HEK293 (cell line): ENCODE measurements around the gene LDLRAD4.

Experiments used
- CTCF ChIA-PET: fragments of 350-600 bp; formaldehyde crosslinking; extraction: SDS; loops from one replicate; lab custom pipeline; 2021; ENCODE audit warnings: antibody characterized with exemption; lab: Yijun Ruan, JAX
- POLR2A ChIA-PET: fragments of 300-600 bp; formaldehyde crosslinking; extraction: SDS; loops from one replicate; lab custom pipeline; 2020; ENCODE audit warnings: antibody characterized with exemption, inconsistent platforms; lab: Yijun Ruan, JAX
- H3K27ac ChIP-seq: fragments of 200-500 bp; sonication (Bioruptor generic); 2 replicates; pipeline ENCODE4 v1.5.1; 2014; ENCODE audit warnings: low read depth, low read length, control low read depth, inconsistent platforms; ENCODE audit errors: extremely low read depth
- H3K36me3 ChIP-seq, 2 experiments: fragments of 200-500 bp in 1 of 2; sonication (Bioruptor generic) in 1 of 2; 1 replicate in 1 of 2; 2 replicates in 1 of 2; pipeline ENCODE4 v1.5.1; 2014 to 2017; ENCODE audit warnings: inconsistent platforms in 2 of 2, low read length in 2 of 2; ENCODE audit not compliant: control insufficient read depth in 2 of 2, insufficient read depth in 1 of 2
- H3K4me1 ChIP-seq: fragments of 200-500 bp; sonication (Bioruptor generic); 2 replicates; pipeline ENCODE4 v1.5.1; 2014; ENCODE audit warnings: mild to moderate bottlenecking, low read length, inconsistent platforms; ENCODE audit not compliant: control insufficient read depth, insufficient read depth
- H3K4me3 ChIP-seq: 2 replicates; pipeline ENCODE4 v1.5.1; 2011; ENCODE audit warnings: low read depth, mild to moderate bottlenecking, control low read depth, low read length, moderate library complexity
- H3K9me3 ChIP-seq: fragments of 200-500 bp; sonication (Bioruptor generic); 2 replicates; pipeline ENCODE4 v1.5.1; 2014; ENCODE audit warnings: low read depth, low read length, inconsistent platforms; ENCODE audit not compliant: control insufficient read depth, insufficient read depth
- BCL11B ChIP-seq: fragments of 450-650 bp; formaldehyde crosslinking; IDR thresholded peaks from 2 replicates; pipeline ENCODE4 v1.5.1; 2016; ENCODE audit warnings: low read depth, missing biosample characterization, missing genetic modification characterization
- GLI2 ChIP-seq: fragments of 450-650 bp; formaldehyde crosslinking; IDR thresholded peaks from 2 replicates; pipeline ENCODE4; 2017; ENCODE audit warnings: missing biosample characterization, missing genetic modification characterization, low read depth, borderline replicate concordance
- IKZF3 ChIP-seq: fragments of 450-650 bp; IDR thresholded peaks from 2 replicates; pipeline ENCODE4 v1.5.0; 2018; ENCODE audit warnings: missing biosample characterization, mild to moderate bottlenecking, missing genetic modification characterization, moderate library complexity
- ZBTB1 ChIP-seq: fragments of 450-650 bp; formaldehyde crosslinking; IDR thresholded peaks from 2 replicates; pipeline ENCODE4 v1.5.1; 2016; ENCODE audit warnings: missing biosample characterization, missing genetic modification characterization
- ZFP3 ChIP-seq: fragments of 450-650 bp; formaldehyde crosslinking; IDR thresholded peaks from 2 replicates; pipeline ENCODE4 v1.5.1; 2016; ENCODE audit warnings: low read depth, missing biosample characterization, missing genetic modification characterization
- ZFP37 ChIP-seq: fragments of 450-650 bp; formaldehyde crosslinking; IDR thresholded peaks from 2 replicates; pipeline ENCODE4 v1.5.1; 2016; ENCODE audit warnings: missing biosample characterization, missing genetic modification characterization
- ZFP41 ChIP-seq: fragments of 450-650 bp; formaldehyde crosslinking; IDR thresholded peaks from 2 replicates; pipeline ENCODE4 v1.5.1; 2016; ENCODE audit warnings: missing biosample characterization, missing genetic modification characterization, borderline replicate concordance
- ZFP69B ChIP-seq: fragments of 450-650 bp; formaldehyde crosslinking; IDR thresholded peaks from 2 replicates; pipeline ENCODE4 v1.5.1; 2016; ENCODE audit warnings: missing biosample characterization, missing genetic modification characterization
- ZNF133 ChIP-seq: fragments of 450-650 bp; formaldehyde crosslinking; IDR thresholded peaks from 2 replicates; pipeline ENCODE4 v1.5.1; 2016; ENCODE audit warnings: missing biosample characterization, missing genetic modification characterization
- ZNF146 ChIP-seq: fragments of 450-650 bp; formaldehyde crosslinking; IDR thresholded peaks from 2 replicates; pipeline ENCODE4 v1.5.1; 2016; ENCODE audit warnings: missing biosample characterization, missing genetic modification characterization
- ZNF2 ChIP-seq: fragments of 450-650 bp; formaldehyde crosslinking; IDR thresholded peaks from 2 replicates; pipeline ENCODE4 v1.5.1; 2016; ENCODE audit warnings: missing biosample characterization, missing genetic modification characterization
- ZNF211 ChIP-seq: fragments of 450-650 bp; formaldehyde crosslinking; IDR thresholded peaks from 2 replicates; pipeline ENCODE4 v1.5.1; 2016; ENCODE audit warnings: low read depth, missing biosample characterization, missing genetic modification characterization
- ZNF239 ChIP-seq: fragments of 450-650 bp; formaldehyde crosslinking; IDR thresholded peaks from 2 replicates; pipeline ENCODE4 v1.5.1; 2016; ENCODE audit warnings: missing biosample characterization, missing genetic modification characterization
- ZNF26 ChIP-seq: fragments of 450-650 bp; formaldehyde crosslinking; IDR thresholded peaks from 2 replicates; pipeline ENCODE4 v1.5.1; 2016; ENCODE audit warnings: missing biosample characterization, missing genetic modification characterization
- ZNF311 ChIP-seq: fragments of 450-650 bp; formaldehyde crosslinking; IDR thresholded peaks from 2 replicates; pipeline ENCODE4 v1.5.1; 2017; ENCODE audit warnings: missing biosample characterization, missing genetic modification characterization, borderline replicate concordance
- ZNF416 ChIP-seq: fragments of 450-650 bp; formaldehyde crosslinking; IDR thresholded peaks from 2 replicates; pipeline ENCODE4 v1.5.1; 2016; ENCODE audit warnings: missing biosample characterization, missing genetic modification characterization
- ZNF423 ChIP-seq: fragments of 450-650 bp; formaldehyde crosslinking; IDR thresholded peaks from 2 replicates; pipeline ENCODE4 v1.5.1; 2016; ENCODE audit warnings: missing biosample characterization, missing genetic modification characterization
- ZNF48 ChIP-seq: fragments of 450-650 bp; formaldehyde crosslinking; IDR thresholded peaks from 2 replicates; pipeline ENCODE4 v1.5.1; 2016; ENCODE audit warnings: missing biosample characterization, missing genetic modification characterization
- ZNF529 ChIP-seq: fragments of 450-650 bp; formaldehyde crosslinking; IDR thresholded peaks from 2 replicates; pipeline ENCODE4 v1.5.1; 2017; ENCODE audit warnings: missing genetic modification characterization, missing biosample characterization; ENCODE audit not compliant: insufficient replicate concordance
- ZNF549 ChIP-seq: fragments of 450-650 bp; IDR thresholded peaks from 2 replicates; pipeline ENCODE4 v1.5.1; 2018; ENCODE audit warnings: missing biosample characterization, missing genetic modification characterization, mild to moderate bottlenecking, inconsistent platforms, moderate library complexity
- ZNF555 ChIP-seq: fragments of 450-650 bp; formaldehyde crosslinking; conservative IDR thresholded peaks from 2 replicates; pipeline ENCODE4 v1.5.1; 2017; ENCODE audit warnings: missing biosample characterization, mild to moderate bottlenecking, missing genetic modification characterization, inconsistent platforms
- ZNF701 ChIP-seq: fragments of 450-650 bp; formaldehyde crosslinking; IDR thresholded peaks from 2 replicates; pipeline ENCODE4 v1.5.1; 2016; ENCODE audit warnings: missing biosample characterization, missing genetic modification characterization
- ZNF76 ChIP-seq: fragments of 450-650 bp; formaldehyde crosslinking; IDR thresholded peaks from 2 replicates; pipeline ENCODE4; 2016; ENCODE audit warnings: low read depth, missing biosample characterization, missing genetic modification characterization, borderline replicate concordance
- ZNF768 ChIP-seq: fragments of 450-650 bp; formaldehyde crosslinking; IDR thresholded peaks from 2 replicates; pipeline ENCODE4 v1.5.1; 2018; ENCODE audit warnings: missing biosample characterization, mild to moderate bottlenecking, missing genetic modification characterization
- ZNF830 ChIP-seq: fragments of 450-650 bp; IDR thresholded peaks from 2 replicates; pipeline ENCODE4 v1.5.0; 2018; ENCODE audit warnings: missing biosample characterization, missing genetic modification characterization, low read depth, mild to moderate bottlenecking, moderate library complexity
- ZSCAN16 ChIP-seq: fragments of 450-650 bp; formaldehyde crosslinking; IDR thresholded peaks from 2 replicates; pipeline ENCODE4 v1.5.1; 2016; ENCODE audit warnings: missing biosample characterization, missing genetic modification characterization
- TF ChIP-seq, protein P1 (sequence below): fragments of 450-650 bp; formaldehyde crosslinking; IDR thresholded peaks from 2 replicates; pipeline ENCODE4 v1.5.1; 2016; ENCODE audit warnings: missing biosample characterization, missing genetic modification characterization
- TF ChIP-seq, protein P2 (sequence below): fragments of 450-650 bp; formaldehyde crosslinking; IDR thresholded peaks from 2 replicates; pipeline ENCODE4 v1.5.1; 2016; ENCODE audit warnings: missing biosample characterization, missing genetic modification characterization
- TF ChIP-seq, protein P3 (sequence below): sonication (generic); formaldehyde crosslinking; IDR thresholded peaks from 2 replicates; pipeline ENCODE4 v1.8.1; 2022; ENCODE audit warnings: mild to moderate bottlenecking, moderate library complexity, missing genetic modification reagents

Gene LDLRAD4

DNA sequence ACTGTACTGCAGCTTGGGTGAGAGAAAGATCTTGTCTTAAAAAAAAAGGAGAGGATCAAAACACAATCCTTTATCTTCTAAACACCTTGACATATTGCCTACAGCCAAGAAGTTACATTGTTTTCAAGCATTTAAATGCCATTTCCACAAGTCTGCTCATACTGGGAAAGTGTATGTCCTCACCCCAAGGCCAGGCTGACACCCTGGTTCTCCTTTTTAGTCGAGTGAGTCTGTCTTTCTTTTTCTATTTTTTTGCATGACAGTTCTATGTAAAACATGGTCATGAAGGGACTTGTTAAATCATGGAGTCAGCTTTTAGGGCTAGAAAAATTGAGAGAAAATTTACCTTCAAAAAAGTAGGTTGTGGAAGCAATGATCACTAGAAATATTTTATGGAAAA is 274.5 kb downstream of the LDLRAD4 start:
- no peak for TF ChIP-seq ZNF211 (tag by site-specific recombination)
- TF ChIP-seq, protein P1, sequence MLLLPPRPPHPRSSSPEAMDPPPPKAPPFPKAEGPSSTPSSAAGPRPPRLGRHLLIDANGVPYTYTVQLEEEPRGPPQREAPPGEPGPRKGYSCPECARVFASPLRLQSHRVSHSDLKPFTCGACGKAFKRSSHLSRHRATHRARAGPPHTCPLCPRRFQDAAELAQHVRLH (tag by site-specific recombination), result no peak
- no peak for TF ChIP-seq ZNF701 (tag by site-specific recombination)
- TF ChIP-seq ZFP37 (tag by site-specific recombination), result no peak
- no peak for TF ChIP-seq ZNF239
- no peaks in the 10 kb centered on the region for H3K9me3 ChIP-seq
- ChIA-PET CTCF (interaction anchor here (0.6 kb wide), 1 partner anchor 109 kb away, joined by 3 read pairs; no protein-coding TSS in a partner anchor), POLR2A (no interaction called here)
- H3K4me3 ChIP-seq, result no peak overlapping the region
- H3K36me3 ChIP-seq, result no peaks in the 10 kb centered on the region
- H3K27ac ChIP-seq, result no peak overlapping the region
- no peaks in the 10 kb centered on the region for H3K4me1 ChIP-seq

GRCh38 chr18:13493725-13494124 is 275.2 kb downstream of the LDLRAD4 start:
- H3K4me1 ChIP-seq, result no peaks in the 10 kb centered on the region
- H3K9me3 ChIP-seq, result no peaks in the 10 kb centered on the region
- no peak overlapping the region for H3K27ac ChIP-seq
- H3K36me3 ChIP-seq, result no peaks in the 10 kb centered on the region
- POLR2A ChIA-PET, result no interaction called here
- no peak overlapping the region for H3K4me3 ChIP-seq
- TF ChIP-seq ZNF555 (tag by site-specific recombination) (no peak), ZBTB1 (no peak), ZNF529 (no peak), ZNF830 (tag by site-specific recombination) (no peak), ZNF311 (tag by site-specific recombination) (no peak), ZSCAN16 (no peak), ZNF48 (tag by site-specific recombination) (no peak), BCL11B (tag by site-specific recombination) (no peak), IKZF3 (tag by site-specific recombination) (no peak), ZNF549 (tag by site-specific recombination) (no peak), GLI2 (tag by site-specific recombination) (no peak)
- TF ChIP-seq, protein P2, sequence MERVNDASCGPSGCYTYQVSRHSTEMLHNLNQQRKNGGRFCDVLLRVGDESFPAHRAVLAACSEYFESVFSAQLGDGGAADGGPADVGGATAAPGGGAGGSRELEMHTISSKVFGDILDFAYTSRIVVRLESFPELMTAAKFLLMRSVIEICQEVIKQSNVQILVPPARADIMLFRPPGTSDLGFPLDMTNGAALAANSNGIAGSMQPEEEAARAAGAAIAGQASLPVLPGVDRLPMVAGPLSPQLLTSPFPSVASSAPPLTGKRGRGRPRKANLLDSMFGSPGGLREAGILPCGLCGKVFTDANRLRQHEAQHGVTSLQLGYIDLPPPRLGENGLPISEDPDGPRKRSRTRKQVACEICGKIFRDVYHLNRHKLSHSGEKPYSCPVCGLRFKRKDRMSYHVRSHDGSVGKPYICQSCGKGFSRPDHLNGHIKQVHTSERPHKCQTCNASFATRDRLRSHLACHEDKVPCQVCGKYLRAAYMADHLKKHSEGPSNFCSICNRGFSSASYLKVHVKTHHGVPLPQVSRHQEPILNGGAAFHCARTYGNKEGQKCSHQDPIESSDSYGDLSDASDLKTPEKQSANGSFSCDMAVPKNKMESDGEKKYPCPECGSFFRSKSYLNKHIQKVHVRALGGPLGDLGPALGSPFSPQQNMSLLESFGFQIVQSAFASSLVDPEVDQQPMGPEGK, result no peak
- CTCF ChIA-PET, result interaction anchor here (0.6 to 0.7 kb wide), 2 partner anchors 21 to 110 kb away, joined by 3 to 5 read pairs; no protein-coding TSS in a partner anchor

DNA sequence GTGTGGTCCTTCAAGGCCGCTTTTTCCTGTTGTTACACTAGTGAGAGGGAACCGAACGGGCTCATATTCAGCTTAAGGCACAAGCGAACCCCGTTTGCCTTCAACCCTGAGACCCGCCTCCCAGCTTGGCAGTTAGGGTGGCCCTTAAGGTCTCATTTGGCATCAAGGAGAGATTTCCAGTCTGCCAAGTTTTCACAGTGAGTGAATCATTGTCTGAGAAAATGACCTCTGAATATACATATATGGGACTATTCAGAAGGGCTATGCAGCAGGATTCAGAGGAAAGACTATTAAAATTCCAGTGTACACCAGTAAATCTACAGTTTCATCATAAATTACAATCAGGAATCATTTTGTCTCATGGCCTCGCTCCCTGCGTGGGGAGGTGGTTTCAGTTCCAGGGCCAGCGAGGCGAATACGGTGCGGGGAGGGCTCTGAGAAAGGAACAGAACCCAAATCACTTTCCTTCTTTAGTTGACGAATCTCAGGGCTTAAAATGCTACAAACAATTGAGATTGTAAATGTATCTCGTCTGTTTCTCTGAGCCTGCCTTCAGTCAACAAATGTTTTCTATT is 276.4 kb downstream of the LDLRAD4 start:
- no peak overlapping the region for H3K4me3 ChIP-seq
- H3K36me3 ChIP-seq, result no peaks in the 10 kb centered on the region
- ChIA-PET CTCF (no interaction called here), POLR2A (no interaction called here)
- no peaks in the 10 kb centered on the region; the same call in 1 of the 2 replicates for H3K4me1 ChIP-seq
- H3K9me3 ChIP-seq, result no peaks in the 10 kb centered on the region
- H3K27ac ChIP-seq, result no peak overlapping the region
- no peak for TF ChIP-seq ZNF76 (tag by site-specific recombination)
- TF ChIP-seq, protein P3, sequence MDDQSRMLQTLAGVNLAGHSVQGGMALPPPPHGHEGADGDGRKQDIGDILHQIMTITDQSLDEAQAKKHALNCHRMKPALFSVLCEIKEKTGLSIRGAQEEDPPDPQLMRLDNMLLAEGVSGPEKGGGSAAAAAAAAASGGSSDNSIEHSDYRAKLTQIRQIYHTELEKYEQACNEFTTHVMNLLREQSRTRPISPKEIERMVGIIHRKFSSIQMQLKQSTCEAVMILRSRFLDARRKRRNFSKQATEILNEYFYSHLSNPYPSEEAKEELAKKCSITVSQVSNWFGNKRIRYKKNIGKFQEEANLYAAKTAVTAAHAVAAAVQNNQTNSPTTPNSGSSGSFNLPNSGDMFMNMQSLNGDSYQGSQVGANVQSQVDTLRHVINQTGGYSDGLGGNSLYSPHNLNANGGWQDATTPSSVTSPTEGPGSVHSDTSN (CRISPR knock-in tag), result no peak
- TF ChIP-seq ZFP41 (tag by site-specific recombination), result no peak
- TF ChIP-seq ZNF768 (tag by site-specific recombination), result no peak
- no peak for TF ChIP-seq ZNF2
- no peak for TF ChIP-seq ZNF26 (tag by site-specific recombination)
- no peak for TF ChIP-seq ZNF133 (tag by site-specific recombination)
- TF ChIP-seq ZNF416, result no peak
- TF ChIP-seq GLI2 (tag by site-specific recombination), result no peak
- TF ChIP-seq ZFP69B (tag by site-specific recombination), result no peak
- no peak for TF ChIP-seq ZFP3
- TF ChIP-seq BCL11B (tag by site-specific recombination), result no peak
- no peak for TF ChIP-seq ZNF423 (tag by site-specific recombination)
- TF ChIP-seq ZNF146, result no peak
